Activated CD8-positive, alpha-beta memory T cell treated with anti-CD3 and anti-CD28 coated beads for 4 hours (primary cell): ENCODE data around the gene PSMD12.

Source experiments
- DNase-seq, 2 donors: peaks; one replicate each; pipeline ENCODE4 v3.0.0-alpha.2; 2020; ENCODE audit warnings: low read depth in 2 of 2

PSMD12 gene

DNA sequence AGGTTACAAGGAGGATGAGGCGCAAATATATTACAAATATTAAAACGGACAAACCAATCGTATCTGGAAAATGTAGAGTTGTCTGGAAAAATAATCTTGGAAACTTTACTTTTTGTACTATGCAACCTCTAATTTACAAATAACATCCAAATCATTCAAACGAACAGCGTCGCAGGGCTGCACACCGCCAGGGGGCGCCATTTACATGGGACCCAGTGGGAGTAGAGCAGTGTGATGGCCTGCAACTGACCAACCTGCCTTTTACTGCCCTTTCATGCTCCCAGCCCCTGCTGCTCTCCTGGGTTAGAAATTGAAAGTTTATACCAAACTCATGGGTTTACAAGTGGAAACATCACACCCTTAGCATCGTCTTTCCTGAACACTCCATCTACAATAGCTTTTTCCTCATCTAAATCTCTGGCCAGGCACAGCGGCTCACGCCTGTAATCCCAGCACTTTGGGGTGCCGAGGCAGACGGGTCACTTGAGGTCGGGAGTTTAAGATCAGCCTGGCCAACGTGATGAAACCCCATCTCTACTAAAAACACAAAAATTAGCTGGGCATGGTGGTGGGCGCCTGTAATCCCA, 20.7 kb upstream of the PSMD12 start:
- no peak for DNase-seq

DNA sequence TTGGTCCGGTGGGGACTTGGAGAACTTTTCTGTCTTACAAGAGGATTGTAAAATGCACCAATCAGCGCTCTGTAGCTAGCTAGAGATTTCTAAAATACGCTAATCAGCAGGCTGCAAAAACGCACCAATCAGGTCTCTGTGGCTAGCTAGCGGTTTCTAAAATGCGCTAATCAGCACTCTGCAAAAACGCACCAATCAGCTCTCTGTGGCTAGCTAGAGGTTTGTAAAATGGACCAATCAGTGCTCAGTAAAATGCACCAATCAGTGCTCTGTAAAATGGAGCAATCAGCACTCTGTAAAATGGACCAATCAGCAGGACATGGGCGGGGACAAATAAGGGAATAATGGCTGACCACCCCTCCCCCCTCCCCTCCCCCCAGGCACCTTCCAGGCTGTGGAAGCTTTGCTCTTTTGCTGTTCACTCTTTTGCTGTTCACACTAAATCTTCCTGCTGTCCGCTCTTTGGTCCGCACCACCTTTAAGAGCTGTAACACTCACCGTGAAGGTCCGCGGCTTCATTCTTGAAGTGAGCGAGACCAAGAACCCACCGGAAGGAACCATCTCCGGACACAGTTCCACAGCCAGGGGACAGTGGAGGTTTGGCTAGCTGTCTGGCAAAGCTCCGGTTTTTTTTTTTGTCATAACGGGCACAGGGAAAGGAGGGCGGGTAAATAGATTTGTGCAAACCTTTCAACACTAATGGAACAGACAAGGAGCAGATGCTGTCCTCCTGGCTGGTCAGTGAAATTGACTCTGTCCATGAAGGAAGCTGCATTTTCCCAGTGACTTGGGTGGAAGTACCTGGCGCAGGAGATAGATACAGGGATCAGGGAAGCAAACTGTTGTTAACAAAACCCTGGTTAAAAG, 19.0 kb upstream of the PSMD12 start:
- DNase-seq = no peak

DNA sequence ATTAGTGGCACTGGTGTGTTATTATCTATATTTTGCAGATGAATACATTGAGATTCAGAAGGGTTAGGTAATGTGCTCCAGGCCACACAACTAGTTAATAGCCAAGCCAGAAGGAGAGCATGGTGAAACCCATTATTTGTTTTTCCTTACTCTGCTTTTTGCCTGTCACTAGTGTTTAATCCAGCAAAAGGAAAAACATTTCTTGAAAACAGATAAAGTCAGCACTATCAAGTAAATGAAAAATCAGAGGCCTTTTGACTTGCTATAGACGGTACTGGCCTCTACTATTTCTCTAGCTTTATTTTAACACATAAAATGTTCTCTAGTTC, 15.5 kb upstream of the PSMD12 start:
- DNase-seq = no peak

DNA sequence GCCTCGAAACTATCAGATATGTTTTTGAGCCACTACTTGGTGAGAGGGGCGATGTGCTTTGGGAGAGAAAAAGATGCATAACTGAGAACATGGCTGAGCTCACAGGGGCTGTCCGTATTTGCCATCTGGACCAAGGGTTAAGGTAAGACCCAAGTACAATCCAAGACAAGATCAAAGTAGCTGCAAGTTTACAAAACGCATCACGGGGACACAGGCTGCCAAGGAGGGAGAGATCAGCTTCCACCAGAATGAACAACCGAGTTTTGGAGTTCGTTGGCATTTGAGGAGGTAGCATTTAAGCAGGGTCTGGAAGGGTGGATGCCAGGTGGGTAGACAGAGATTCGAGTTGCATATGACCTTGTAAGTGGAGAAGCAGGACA, 12.9 kb upstream of the PSMD12 start:
- DNase-seq = no peak

DNA sequence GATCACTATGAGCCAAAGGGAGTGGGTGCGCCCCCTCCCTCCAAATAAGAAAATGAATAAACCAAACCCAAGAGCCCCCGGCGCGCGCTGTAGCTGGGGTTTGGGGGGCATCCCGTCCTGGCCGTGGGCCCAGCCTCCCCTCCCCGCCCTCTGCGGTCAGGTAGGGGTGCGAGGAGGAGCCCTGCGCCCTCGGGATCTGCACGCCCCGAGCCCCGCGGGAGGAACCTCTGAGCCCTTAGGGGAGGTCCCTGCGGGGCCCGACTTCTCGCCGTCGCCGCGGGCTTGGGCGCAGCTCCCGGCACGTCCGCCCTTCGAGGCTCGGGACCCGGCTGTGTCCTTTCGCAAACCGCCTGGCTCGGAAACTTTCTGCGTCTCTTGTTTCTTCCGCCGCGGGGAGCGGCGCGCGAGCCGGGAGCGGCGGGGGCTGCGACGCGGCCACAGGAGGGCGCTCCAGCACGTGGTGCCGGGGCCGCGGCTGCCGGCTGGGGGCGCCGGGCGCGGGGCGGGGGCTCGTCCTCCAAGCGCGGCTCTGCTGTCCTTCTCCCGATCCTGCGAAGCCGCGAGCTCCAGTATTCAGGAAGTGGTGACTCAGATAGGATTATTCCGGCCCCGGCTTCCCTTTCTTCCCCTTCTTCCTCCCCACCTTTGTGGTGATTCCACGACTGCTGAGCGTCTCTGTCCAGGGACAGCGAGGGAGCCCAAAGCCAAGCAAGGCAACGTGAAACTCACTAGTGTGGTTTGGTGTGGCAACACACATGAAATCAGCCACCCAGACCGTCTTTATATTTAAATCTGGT, 12.3 kb upstream of the PSMD12 start:
- DNase-seq = peak in 1 of 2 donors; percentile 54

DNA sequence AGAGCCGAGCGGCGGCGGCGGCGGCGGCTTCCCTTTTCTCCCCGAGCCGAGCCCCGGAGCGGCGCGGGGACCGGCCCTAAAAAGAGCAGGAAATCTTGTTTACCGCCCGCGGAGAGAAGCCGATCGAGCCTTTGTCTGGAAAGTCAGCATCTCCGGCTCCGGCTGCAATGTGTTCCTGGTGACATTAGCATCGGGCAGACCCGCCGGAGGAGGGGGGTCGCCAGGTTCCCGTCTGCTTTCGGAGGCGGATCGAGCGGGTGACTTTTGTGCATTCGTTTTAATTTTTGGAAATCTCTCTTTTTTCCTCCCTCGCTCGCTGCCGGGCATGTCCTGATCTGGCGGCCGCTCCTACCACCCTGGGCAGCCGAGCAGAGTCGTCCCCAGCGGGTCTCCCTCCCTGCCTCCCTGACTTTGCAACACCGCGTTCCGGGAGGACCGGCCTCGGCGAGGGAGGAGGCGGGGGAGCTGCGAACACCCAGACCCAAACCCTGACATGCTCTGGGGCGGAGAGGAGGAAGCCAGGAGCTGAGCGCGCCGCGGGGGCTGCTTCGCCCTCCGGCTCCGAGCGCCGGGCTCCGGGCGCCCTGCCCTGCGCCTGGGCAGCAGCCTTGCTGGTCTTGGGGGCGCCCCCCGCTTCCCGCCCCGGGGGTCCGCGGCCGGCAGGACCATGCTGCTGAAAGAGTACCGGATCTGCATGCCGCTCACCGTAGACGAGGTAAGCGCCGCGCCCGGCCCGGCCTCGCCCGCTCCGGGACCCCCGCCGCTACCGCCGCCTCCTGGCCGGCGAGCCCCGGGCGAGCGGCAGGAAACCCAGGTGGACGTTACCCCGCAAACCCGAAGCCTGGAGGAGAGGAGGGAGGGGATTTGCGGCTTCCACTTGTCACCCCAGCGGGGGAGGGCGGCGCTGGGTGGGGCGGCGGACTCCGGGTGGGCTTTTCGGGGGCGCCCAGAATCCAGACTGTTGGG, 11.4 kb upstream of the PSMD12 start:
- DNase-seq = peak in 1 of 2 donors; percentile 43

DNA sequence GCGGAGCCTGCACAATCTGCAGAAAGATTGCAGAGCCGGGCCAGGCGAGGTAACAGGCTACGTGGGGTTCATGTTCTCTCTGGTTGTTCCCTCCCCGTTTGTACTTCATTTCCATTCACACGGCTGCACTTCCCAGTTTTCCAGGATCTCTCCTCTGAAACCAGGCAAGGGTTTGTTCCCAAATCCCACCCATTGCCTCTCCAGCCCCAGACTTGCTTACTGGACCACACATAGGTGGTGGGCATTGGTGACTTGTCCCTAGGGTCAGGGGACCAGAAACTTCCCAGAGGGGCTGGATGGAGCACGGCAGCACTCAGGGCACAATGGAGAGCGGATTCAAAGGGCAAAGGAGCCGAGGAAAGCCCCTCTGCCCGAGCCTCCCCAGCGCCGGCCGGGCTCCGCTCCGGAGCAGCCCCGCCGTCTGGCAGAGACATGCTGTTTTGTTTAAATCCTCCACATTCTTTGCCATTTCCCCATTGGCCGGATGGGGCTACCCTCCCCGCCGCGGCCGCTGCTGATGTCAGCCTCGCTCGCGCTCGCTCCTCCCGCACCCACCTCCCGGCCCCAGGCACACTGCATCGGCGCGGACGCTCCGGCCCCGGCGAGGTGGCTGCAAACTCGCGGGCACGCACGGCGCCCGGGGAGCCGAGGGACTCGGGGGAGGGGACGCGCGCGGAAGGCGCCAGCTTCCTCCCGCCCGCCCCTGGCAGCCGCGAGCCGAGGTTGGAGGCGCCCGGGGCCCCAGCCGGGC, 10.5 kb upstream of the PSMD12 start, which contains the start of gene PITPNC1:
Gene PITPNC1, plus strand, starts transcription at position 545 of the 751 bp plus-strand sequence.
- peak; percentile 70 for DNase-seq

DNA sequence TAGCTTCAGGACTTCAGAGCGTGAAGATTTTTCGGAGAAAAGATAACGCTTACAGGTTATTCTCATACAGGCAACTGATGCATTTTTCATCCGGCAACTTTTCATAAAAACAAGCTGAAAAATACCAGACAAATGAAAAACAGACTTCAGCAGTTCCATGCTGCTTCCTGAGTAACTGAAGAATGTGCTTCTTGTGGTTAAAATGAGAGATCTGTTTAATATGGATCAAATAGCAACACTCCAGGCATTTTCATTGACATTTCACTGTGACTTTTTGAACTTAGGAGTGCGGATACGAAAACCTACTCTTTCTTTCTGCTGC, 10.0 kb upstream of the PSMD12 start:
- DNase-seq = no peak

DNA sequence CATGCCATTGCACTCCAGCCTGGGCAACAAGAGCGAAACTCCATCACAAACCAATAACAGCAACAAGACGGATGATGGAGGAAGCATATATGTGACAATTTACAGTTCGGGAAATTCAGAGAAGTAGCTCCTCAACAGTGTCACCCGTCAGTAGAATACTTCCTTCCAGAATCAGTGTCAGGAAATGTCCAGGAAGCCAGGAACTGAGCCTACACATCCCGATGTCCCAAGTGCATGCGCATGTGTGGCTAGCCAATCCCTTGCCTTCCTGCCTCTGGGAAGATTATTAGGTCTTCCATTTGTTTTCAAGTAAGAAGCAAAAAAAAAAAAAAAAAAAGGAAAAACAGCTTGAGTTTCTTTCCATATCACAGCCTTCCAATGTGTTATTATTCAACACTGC, 9.3 kb upstream of the PSMD12 start:
- no peak for DNase-seq

DNA sequence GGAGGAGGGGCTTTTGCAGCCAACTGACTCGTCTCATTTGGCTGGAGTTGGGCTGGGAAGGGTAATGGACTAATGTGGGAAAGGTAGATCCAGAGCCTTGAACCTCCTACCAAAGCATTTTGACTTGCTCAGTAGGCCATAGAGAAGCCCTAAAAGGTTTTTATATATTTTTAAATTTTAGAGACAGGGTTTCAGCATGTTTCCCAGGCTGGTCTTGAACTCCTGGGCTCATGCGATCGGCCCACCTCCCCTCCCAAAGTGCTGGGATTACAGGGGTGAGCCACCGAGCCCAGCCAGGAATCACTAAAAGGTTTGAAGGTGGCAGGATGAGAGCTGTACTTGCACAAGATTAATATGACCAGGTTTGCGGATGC, 8.7 kb upstream of the PSMD12 start:
- DNase-seq = no peak

DNA sequence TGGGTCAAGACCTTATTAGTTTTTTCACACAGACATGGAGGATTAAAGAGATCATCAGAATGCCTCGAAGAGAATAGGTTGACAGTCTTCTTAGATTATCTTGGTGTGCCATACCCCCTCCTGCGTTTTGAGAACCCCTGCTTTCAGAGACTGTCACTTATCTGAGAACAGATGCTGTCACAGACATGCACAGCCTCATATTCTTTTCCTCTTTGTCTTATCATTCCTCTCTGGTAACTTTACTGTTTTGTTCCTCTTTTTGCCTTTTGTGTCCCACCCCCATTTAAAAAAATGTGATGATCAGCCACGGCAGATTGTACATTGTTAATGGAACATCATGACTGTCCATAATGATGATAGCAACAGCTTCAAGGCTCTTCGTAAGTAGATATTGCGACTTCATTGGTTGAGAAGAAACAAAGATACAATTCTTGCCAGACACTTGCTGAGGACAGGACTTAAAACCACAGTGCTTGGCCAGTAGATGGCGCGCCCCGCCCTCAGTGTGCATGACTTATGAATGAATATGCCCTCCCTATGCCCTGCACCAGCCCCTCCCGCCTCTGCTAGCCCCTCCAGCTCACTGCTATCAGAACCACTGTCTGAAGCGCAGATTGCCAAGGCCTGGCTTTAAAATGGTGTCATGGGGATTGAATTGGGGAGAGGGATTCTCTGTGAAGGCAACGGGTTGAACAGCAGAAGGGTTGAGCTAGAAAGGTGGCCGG, 8.1 kb upstream of the PSMD12 start:
- peak; percentile 77 for DNase-seq

DNA sequence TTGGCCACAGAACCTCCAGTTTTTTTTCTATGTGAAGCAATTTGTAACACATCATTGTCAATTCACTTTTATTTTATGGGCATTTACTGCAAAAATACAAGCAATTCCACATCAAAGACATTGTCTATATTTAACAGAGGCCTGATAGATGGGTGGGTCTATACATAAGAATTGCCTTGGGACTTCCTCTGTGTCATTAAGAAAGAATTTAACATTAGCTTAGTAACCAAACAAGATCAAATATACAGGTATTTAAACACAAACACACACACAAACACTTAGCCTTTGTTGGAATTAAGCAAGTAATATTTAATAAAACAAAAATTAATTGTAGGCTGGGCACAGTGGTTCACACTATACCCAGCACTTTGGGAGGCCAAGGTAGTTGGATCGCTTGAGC, 6.4 kb upstream of the PSMD12 start:
- no peak for DNase-seq

DNA sequence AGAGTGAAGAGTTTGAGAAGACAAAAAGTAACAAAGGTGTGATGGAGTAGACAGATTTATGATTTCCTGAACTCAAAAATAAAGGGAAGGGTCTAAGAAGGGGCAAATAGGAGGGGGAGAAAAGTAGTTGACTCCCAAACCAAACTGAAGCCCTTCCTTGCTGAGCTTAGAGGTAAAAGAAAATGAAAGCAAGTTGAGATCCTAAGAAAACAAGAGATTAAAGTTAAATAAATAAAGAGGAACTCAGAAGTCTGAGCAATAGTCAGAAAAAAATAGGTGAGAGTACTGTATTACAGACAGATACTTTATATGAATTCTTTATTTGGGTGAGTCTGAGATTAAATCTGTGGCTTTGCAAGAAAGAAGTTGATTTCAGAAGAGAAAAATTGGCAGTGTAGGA, 3.3 kb upstream of the PSMD12 start:
- no peak for DNase-seq

DNA sequence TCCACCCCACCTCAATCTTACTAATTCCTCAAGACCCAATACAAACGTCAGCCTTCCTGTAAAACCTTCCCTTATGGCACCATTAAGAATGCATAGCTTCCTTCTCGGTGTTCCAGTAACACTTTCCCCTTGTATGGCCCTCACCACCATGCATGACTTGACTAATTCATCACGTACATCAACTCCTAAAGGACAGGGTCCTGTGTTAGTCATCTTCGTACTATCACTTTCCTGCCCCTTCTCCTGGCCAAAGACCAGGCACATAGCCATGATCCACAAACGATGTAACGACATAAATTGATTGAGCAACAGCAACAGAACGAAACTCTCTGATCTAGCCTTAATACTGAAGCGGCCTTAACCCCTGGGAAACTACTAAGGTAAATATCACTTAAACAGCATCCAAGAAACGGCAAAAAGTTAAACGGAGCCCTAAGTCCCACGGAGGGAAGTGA, 612 bp downstream of the PSMD12 start:
- no peak for DNase-seq

DNA sequence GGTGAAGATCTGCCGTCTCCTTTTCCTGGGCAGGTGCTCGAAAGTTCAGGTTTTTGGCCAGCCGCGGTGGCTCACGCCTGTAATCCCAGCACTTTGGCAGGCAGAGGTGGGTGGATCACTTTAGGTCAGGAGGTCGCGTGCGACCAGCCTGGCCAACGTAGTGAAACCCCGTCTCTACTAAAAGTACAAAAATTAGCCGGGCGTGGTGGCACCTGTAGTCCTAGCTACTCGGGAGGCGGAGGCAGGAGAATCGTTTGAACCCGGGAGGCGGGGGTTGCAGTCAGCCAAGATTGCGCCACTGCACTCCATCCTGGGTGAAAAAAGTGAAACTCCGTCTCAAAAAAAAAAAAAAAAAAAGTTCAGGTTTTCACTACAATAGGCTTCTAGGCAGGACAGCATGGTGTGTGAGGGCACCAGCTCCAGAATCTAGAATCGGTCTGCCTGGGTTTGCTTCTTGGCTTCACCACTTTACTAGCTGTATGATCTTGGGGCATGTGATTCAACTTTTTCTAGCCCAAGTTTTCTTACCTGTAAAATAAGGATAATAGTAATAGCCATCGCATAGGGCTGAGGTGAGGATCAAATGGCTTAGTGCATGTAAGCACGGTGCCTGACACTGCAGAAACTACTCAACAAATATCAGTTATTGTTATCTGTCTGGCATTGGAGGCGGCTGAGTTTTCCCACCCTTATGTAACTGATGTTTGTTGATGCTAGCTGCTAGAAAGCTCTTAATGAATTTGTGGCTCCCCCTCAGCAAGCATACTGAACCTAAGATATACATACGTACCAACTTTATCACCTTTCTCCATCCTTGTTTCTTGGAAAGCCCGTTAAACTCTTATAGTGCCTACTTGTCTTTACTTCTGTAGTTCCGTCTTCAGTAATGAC, 1.3 kb downstream of the PSMD12 start:
- DNase-seq = no peak

DNA sequence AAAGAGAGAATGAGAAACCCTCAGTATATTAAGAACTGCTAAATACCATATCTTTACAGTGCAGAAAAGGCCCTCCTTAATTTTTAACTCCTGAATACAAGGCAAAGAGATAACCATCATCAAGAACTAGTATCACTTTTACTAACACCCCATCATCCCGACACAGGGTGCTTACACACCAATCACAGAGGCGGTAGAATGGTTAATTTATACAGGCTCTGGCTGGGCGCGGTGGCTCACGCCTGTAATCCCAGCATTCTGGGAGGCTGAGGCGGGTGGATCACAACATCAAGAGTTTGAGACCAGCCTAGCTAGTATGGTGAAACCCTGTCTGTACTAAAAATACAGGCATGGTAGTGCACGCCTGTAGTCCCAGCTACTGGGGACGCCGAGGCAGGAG, 4.2 kb downstream of the PSMD12 start:
- no peak for DNase-seq

DNA sequence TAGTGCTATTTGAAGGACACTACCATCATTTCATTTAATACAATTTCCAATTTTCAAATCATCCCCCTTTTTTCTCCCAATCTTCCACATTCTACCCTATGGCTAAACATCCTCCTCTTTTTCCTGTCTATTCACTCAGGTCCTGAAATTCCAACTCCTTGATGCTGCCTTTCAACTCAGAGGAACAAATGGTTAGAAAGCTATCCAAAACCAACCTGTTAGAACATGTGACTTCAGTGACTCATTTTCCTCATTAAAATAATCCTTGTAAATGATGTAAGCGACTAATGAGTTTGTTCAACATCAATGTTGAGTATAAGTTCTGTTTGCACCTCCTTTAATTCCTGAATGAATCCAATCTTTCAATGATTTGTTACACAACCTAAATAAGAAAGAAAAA, 5.5 kb downstream of the PSMD12 start:
- DNase-seq = no peak

DNA sequence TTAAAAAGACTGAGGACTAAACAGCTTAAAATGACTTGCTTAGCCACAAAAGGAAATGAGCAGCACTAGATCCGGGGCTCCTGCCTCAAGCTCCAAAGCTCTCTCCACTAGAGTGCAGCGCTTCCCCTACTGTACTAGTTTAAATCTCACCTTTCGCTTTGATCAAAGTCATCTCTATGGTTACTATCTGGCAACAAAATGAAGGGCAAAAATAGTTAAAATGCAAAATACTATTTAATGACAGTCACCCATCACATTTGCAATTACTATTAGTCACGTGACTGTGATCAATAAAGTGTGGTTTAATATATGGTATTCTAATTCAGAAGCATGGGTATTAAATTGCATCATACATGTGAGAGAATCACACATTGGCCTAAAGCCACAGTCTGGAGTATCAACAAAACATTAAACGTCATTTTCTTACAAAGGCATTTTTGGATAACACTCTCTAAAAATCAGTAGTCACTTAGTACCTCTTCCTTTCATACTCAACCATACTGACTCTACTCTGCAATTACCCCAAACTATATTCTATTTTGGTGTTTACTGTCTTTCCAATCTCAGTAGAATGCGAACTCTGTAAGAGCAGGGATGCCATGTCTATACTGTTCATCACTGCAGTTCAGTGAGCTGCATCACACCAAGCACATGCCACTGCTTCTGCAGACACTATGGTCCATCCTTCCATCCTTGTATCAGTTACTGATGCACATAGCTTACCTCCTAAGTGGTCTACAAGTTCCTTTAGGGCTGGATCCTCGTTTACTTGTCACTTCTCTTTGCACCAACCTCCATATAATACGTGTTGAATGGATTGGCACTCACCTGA, 6.2 kb downstream of the PSMD12 start:
- DNase-seq = peak in 1 of 2 donors; percentile 14
